WI38 (cell line): ENCODE measurements around the gene RIPK4.

Experiments
- H3K4me3 ChIP-seq: 2 replicates; pipeline ENCODE4 v1.5.1; 2011; ENCODE audit warnings: low read depth, mild to moderate bottlenecking, control low read depth, low read length
- CTCF ChIP-seq: IDR thresholded peaks from 2 replicates; pipeline ENCODE4 v1.5.1; 2012; ENCODE audit warnings: low read depth, mild to moderate bottlenecking, control low read depth, low read length

RIPK4 gene

GRCh38 chr21:41766883-41767605 lies at the start of gene RIPK4:
TSS of gene RIPK4 (minus strand) at chr21:41767052. CDS start at chr21:41767041, 11 bp downstream.
- no peak within 1 kb of the TSS for H3K4me3 ChIP-seq
- no peak for TF ChIP-seq CTCF

- H3K4me3 ChIP-seq, result no peak overlapping the region
- TF ChIP-seq CTCF, result no peak
These were observed 49.1 kb upstream of the RIPK4 start for GRCh38 chr21:41815652-41816582.

- H3K4me3 ChIP-seq, result no peak overlapping the region
- no peak for TF ChIP-seq CTCF
These were observed 46.4 kb upstream of the RIPK4 start for GRCh38 chr21:41813226-41813625.

GRCh38 chr21:41812679-41813078 lies 45.8 kb upstream of the RIPK4 start:
- H3K4me3 ChIP-seq, result no peak overlapping the region
- TF ChIP-seq CTCF, result no peak

GRCh38 chr21:41810597-41810932 lies 43.7 kb upstream of the RIPK4 start:
- H3K4me3 ChIP-seq, result no peak overlapping the region
- TF ChIP-seq CTCF, result no peak

- TF ChIP-seq CTCF, result no peak
- H3K4me3 ChIP-seq, result no peak overlapping the region
These were observed 43.2 kb upstream of the RIPK4 start for GRCh38 chr21:41809891-41810596.

GRCh38 chr21:41808846-41809245 lies 42.0 kb upstream of the RIPK4 start:
- H3K4me3 ChIP-seq, result no peak overlapping the region
- TF ChIP-seq CTCF, result no peak
